HG03469 (cell line): ENCODE measurements around the gene CDC42SE1.
"Not testable (repeated sequence)": the region's sequence is repeated elsewhere in the genome, so short reads cannot be mapped to it uniquely, and the experiment has no call there.

Experiments used
- ATAC-seq: cut with Tn5 transposase; IDR thresholded peaks from one replicate; pipeline ENCODE4 v1.9.1; 2021; ENCODE audit warnings: mild to moderate bottlenecking, moderate library complexity, moderate number of reproducible peaks; ENCODE audit not compliant: unreplicated experiment

Gene CDC42SE1, protein sequence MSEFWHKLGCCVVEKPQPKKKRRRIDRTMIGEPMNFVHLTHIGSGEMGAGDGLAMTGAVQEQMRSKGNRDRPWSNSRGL

DNA sequence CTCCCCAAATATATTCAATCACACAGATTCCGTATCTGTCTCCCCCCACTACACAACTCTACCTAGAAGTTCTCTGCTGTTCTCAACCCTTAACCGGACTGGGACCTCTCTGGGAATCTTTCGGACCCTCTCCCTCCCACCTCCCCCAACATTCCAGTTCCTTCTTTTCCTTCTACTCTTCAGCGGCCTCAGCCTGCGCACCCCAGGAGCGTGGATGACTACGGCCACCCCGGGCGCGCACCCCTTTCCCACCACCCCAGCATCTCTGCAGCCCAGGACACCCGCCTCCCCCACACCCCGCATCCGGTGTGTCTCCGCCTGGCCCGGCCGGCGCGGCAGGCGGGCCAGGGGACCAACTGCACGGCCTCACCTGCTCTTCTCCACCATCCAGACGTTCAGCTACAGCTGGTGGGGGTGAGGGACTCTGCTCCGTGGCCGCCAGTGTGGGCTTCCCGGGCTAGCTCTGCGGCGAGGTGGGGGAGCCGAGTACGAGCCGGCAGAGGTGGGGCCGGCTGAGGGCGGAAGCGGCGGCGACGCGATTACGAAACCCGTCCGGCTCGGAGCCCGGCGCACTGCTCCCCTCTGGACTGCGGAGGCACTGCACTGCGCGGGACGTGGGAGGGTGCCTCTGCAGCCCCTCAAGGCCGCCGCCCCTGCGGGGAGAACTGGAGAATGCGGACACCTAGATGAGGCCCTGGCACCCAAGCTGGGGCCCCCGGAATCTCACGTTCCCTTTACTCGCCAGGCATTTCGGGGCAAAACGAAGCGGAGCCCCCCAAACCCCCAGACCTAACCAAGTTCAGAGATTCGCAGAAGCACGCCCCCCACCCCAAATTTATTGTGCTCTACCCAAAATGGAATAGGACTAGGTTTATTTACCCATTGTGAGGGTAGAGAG, at the start of gene CDC42SE1:
Gene CDC42SE1, minus strand, starts transcription at position 514 of the 898 bp plus-strand sequence. CDS start 3,892 bp downstream, outside the sequence.
- peak; percentile 67 for ATAC-seq

DNA sequence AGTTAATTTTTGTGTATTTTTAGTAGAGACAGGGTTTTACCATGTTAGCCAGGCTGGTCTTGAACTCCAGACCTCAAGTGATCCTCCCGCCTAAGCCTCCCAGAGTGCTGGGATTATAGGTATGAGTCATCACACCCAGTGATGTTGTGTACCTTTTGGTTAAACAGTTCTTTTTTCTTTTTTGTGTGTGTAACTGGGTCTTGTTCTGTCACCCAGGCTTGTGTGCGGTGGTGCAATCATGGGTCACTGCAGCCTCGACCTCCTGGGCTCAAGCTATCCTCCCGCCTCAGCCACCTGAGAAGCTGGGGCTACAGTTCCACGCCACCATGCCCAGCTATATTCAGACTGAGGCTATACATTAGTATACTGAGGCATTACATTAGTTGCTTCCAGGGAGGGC, 48.9 kb upstream of the CDC42SE1 start:
- no peak for ATAC-seq

GRCh38 chr1:151106894-151107293, 47.5 kb upstream of the CDC42SE1 start:
- no peak for ATAC-seq

DNA sequence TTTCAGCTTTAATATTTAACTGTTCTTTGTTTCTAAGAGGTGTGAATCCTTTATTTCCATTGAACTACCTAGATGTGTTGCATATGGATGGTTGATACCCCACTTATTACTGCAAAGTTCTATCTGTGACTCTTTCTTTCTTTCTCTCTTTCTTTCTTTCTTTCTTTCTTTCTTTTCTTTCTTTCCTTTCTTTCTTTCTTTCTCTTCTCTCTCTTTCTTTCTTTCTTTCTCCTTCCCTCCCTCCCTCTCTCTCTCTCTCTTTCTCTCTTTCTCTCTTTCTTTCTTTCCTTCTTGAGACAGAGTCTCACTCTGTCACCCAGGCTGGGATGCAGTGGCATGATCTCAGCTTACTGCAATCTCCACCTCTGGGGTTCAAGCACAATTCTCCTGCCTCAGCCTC, 45.2 kb upstream of the CDC42SE1 start:
- ATAC-seq, result no peak

- no peak for ATAC-seq
Measured at GRCh38 chr1:151098126-151098525, 38.7 kb upstream of the CDC42SE1 start.

DNA sequence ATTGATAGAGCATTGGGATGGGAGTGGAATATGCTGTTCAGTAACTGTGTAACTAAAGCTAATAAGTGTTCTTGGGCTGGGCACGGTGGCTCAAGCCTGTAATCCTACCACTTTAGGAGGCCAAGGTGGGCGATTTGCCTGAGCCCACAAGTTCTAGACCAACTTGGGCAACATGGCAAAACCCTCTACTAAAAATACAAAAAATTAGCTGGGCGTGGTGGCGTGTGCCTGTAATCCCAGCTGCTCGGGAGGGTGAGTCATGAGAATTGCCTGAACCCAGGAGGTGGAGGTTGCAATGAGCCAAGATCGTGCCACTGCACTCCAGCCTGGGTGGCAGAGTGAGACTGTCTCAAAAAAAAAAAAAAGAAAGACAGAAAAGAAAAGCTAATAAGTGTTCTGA, 38.0 kb upstream of the CDC42SE1 start:
- ATAC-seq, result not testable (repeated sequence)

- ATAC-seq, result no peak
Measured at GRCh38 chr1:151085953-151086559, 26.6 kb upstream of the CDC42SE1 start.

- ATAC-seq, result no peak
Measured at GRCh38 chr1:151072224-151072623, 12.8 kb upstream of the CDC42SE1 start.

- no peak for ATAC-seq
Measured at GRCh38 chr1:151070474-151071276, 11.3 kb upstream of the CDC42SE1 start, which contains the start of gene GABPB2. GABPB2 (plus strand) TSS chr1:151070761; CDS start chr1:151088190, 17,429 bp downstream.

- no peak for ATAC-seq
Measured at GRCh38 chr1:151069103-151069486, 9.7 kb upstream of the CDC42SE1 start.

DNA sequence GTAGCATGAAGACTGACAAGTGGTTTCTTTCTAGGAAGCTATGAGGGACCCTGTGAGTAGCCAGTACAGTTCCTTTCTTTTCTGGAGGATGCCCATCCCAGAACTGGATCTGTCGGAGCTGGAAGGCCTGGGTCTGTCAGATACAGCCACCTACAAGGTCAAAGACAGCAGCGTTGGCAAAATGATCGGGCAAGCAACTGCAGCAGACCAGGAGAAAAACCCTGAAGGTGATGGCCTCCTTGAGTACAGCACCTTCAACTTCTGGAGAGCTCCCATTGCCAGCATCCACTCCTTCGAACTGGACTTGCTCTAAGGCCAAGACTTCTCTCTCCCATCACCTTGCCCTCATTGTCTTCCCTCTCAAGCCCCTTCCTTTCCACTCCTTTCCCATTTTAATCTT, 7.8 kb upstream of the CDC42SE1 start:
- no peak for ATAC-seq

DNA sequence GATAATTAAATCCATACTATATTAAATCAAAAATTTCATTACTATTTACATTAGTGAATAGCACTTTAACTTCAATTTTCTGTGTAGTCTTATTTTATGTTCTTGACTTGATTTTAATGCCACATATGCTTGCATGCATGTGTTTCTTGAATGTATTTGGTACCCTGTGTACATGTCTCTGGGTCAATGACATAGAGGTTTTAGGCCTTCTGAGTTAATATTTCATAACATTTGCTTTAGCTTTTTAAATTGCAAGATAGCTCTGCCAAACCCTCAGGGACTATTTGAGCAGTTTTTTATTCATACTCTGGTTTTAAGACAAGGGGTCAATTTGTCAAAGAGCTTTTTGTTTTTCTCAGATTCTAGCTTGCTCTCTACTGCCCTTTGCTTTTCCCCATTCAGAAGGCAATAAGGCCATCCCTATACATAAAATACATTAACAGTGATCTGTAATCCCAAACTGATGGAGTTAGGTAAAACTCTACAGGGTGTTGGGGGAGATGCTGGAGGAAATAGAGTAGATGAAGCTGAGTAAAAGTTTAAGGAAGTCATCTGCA, 5.7 kb upstream of the CDC42SE1 start:
- no peak for ATAC-seq

DNA sequence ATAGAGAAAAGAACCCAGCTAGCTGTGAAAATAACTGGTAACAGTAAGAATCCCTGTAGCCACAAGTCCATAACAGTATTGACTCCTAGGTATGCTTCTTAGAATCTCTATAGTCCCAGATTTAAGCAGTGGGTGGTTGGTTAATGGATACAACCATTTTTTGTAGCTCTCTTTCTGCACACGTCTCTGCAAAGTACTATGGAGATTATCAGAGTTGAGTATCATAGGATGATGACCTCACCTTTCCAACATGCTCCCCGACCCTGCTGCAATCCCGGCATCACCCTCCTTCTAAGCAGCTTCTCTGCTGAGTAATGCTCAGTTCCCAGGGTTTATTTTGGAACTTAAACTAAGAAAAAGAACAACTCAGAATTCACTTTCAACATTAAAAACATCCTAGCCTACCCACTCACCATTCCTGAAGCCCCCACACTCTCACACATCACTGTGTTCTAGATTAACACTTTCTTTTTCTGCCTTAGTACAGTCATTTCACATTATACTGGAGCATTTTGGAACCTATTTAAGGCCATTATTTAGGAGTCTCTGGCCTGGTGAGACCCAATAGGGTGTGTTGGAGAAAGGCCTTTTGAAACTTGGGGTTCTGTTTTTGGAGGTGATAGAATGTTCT, 3.4 kb upstream of the CDC42SE1 start:
- ATAC-seq, result no peak

DNA sequence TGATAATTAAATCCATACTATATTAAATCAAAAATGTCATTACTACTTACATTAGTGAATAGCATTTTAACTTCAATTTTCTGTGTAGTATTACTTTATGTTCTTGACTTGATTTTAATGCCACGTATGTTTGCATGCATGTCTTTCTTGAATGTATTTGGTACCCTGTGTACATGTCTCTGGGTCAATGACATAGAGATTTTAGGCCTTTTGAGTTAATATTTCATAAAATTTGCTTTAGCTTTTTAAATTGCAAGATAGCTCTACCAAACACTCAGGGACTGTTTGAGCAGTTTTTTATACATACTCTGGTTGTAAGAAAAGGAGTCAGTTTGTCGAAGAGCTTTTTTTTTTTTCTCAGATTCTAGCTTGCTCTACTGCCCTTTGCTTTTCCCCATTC, 2.3 kb upstream of the CDC42SE1 start:
- ATAC-seq, result no peak

DNA sequence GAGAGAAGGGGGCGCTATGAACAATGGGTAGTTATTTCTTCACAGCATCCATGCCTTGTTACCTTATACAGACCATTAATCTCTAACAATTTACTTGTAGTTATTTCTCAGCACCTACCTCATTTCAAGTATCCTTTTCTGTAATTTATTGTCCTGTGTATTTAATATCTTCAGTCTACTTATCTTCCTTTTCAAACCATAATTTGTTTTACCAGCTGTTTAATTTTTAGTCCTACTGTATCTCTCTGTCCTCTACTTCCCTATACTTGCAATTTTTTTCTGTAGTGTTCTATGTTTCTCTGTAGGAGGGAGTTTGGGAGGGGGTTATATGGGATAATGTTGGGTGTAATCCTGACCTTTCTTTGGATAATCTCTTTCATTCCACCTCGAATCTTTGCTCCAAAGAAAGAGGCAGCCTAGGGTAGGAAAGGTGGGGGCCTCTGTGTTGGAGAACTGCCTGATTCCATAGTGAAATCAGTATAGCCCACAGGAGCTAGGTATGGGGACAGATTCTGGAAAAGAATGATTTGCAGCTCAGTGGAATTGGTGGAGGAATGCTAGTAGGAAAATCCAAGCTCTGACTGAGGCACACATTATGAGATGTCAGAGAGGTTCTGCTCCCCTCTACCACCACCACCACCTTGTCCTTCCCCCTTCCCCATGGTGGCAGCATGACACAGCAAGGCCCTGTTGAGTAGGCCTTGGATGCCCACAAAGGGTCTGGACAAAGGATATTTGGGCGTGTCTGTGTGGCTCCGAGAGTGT, 1.4 kb upstream of the CDC42SE1 start:
- ATAC-seq, result no peak

DNA sequence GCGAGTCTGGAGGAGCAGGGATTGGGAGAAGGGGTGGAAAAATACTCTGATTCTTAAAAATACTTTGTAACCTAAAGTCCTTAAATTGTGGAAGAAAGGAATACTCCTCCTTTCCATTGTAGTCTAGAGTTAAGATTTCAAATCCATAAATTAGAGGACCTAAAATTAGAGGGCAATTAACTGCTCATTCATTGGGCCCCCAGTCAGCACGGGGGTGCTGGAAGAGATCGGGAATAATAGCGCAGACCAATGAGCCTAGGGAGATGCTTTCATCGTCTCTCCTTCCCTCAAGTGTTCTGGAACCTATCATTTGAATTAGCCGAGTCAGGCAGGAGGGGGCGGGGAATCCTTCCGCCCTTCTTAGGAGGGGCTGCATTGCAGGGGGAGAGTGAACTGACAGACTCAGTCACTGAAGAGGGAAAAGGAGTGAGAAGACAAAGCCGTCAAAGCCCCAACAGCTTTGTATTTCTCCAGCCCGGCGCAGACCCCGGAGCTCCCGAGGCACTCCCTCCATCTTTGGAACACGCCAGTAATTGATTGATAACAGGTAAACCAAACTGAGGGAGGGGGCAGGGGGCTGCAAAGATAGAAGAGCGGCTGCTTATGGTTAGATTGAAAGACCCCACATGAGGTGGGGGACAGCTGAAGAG, 710 bp upstream of the CDC42SE1 start, which contains the start of gene MLLT11:
Gene MLLT11, plus strand, starts transcription at position 391 of the 650 bp plus-strand sequence. CDS start 6,828 bp downstream, outside the sequence.
- no peak for ATAC-seq

GRCh38 chr1:151058692-151059091, 730 bp downstream of the CDC42SE1 start:
- ATAC-seq, result no peak

DNA sequence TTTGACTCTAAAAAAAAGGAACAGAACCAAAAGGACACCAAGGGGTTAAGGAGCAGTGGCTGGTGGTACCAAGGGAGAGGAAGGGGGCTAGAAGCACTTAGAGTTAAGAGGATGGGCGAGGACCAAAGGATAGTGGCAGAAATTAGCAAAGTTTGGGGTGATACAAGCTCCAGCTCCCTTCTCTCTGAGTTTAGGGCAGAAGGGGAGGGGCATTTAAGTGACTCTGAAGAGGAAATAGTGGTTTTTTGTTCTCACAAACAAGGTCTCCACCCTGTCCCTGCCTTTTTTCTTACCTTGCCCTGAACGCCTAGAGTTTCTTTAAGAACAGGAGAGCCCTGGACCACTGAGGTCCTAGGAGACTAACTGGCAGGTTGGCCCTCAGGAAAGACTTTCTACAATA, 3.3 kb downstream of the CDC42SE1 start:
- ATAC-seq, result no peak

DNA sequence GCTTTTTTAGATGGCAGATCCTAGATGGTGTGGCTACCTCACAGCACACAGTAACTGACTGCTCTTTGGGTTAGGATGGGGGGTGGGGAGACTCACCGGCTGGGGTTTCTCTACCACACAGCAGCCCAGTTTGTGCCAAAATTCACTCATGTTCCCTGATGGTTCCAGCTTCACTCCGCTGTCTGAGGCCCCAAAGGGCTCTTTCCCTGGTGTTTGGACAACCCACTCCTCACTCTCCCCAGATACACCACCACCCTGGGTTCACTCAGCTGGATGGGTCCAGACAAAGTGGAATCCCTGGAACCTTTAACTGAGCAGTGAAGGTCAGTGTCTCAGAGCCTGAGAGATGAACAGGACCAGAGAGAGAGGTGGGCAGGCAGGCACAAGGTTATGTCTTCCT, 3.8 kb downstream of the CDC42SE1 start:
- no peak for ATAC-seq
